ENCODE measurements around the gene TERB1.
A peak's percentile ranks its signal among the peaks of the same experiment; 100 is the strongest.

The TERB1 gene

GRCh38 chr16:66741950-66742808 lies 59.2 kb downstream of the TERB1 start:
- DNase-seq (ENCODE audit: low spot score), result no peak

- no peak for DNase-seq (ENCODE audit: low spot score)
These were observed 60.0 kb downstream of the TERB1 start for GRCh38 chr16:66741169-66741900.

GRCh38 chr16:66740533-66740932 lies 60.9 kb downstream of the TERB1 start:
- no peak for DNase-seq (ENCODE audit: low spot score)

- peak; percentile 24 for DNase-seq (ENCODE audit: low spot score)
These were observed 61.4 kb downstream of the TERB1 start for GRCh38 chr16:66740010-66740409.

- no peak for DNase-seq (ENCODE audit: low spot score)
These were observed 65.5 kb downstream of the TERB1 start for GRCh38 chr16:66735891-66736290.

- DNase-seq (ENCODE audit: low spot score), result no peak
These were observed 70.3 kb downstream of the TERB1 start for GRCh38 chr16:66731101-66731500.

GRCh38 chr16:66728804-66729203 lies 72.6 kb downstream of the TERB1 start:
- DNase-seq (ENCODE audit: low spot score), result no peak

GRCh38 chr16:66728117-66728787 lies 73.1 kb downstream of the TERB1 start:
- peak; percentile 48 for DNase-seq (ENCODE audit: low spot score)

GRCh38 chr16:66720766-66721165 lies 80.6 kb downstream of the TERB1 start:
- no peak for DNase-seq (ENCODE audit: low spot score)

- DNase-seq (ENCODE audit: low spot score), result no peak
These were observed 82.1 kb downstream of the TERB1 start for GRCh38 chr16:66719246-66719645.

GRCh38 chr16:66717776-66718175 lies 83.6 kb downstream of the TERB1 start:
- no peak for DNase-seq (ENCODE audit: low spot score)

GRCh38 chr16:66717112-66717675 lies 84.2 kb downstream of the TERB1 start:
- DNase-seq (ENCODE audit: low spot score), result no peak

GRCh38 chr16:66714654-66715307 lies 86.6 kb downstream of the TERB1 start:
- DNase-seq (ENCODE audit: low spot score), result no peak

GRCh38 chr16:66714062-66714461 lies 87.3 kb downstream of the TERB1 start:
- no peak for DNase-seq (ENCODE audit: low spot score)

- DNase-seq (ENCODE audit: low spot score), result no peak
These were observed 88.3 kb downstream of the TERB1 start for GRCh38 chr16:66713076-66713475.

GRCh38 chr16:66712512-66712911 lies 88.9 kb downstream of the TERB1 start:
- DNase-seq (ENCODE audit: low spot score), result no peak

GRCh38 chr16:66711581-66711980 lies 89.8 kb downstream of the TERB1 start:
- DNase-seq (ENCODE audit: low spot score), result no peak

GRCh38 chr16:66706506-66706880 lies 94.9 kb downstream of the TERB1 start:
- no peak for DNase-seq (ENCODE audit: low spot score)

GRCh38 chr16:66705790-66706505 lies 95.4 kb downstream of the TERB1 start:
- no peak for DNase-seq (ENCODE audit: low spot score)

All from CD4-positive, alpha-beta T cell treated with Interleukin-15 for 4 hours (primary cell).